ENCODE results near the gene SERPINH1.

SERPINH1 gene

DNA sequence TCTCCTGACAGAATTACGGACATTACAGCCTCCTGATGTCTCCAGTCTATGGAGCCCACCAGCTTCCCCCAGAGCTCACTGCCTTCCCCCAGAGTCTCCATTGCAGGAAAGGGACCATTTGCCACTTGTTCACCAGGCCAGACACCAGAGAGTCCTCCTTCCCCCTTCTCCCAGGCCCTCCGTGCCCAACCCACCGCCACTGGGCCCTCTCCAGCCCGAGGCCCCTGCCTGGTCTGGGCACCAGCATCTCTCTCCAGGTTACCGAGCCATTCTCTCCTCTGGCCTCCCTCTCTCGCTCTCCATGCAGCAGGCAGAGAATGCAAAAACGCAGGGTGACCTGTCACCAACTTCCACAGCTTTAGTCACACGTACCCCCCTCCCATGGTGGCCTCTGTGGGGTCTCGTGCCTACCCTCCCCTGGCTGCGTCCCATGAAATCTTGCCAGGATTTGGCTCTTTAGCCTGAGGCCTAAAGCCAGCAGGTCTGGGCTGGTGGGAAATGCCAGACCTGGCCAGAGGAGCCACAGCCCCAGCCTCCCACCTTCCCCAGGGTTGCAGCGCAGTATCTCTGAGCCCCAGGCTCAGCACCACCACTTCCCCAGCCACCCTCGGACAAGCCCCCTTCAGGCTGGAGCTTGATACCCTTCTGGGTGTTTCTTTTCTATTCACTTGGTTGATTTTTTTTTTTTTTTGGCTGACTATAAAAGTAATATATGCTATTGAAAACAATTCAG lies 6.8 kb upstream of the SERPINH1 start:
- no peak for DNase-seq (ENCODE audit: low spot score)

GRCh38 chr11:75556275-75556674 lies 5.8 kb upstream of the SERPINH1 start:
- no peak for DNase-seq (ENCODE audit: low spot score)

GRCh38 chr11:75557666-75558494 lies 4.2 kb upstream of the SERPINH1 start:
- no peak for DNase-seq (ENCODE audit: low spot score)

DNA sequence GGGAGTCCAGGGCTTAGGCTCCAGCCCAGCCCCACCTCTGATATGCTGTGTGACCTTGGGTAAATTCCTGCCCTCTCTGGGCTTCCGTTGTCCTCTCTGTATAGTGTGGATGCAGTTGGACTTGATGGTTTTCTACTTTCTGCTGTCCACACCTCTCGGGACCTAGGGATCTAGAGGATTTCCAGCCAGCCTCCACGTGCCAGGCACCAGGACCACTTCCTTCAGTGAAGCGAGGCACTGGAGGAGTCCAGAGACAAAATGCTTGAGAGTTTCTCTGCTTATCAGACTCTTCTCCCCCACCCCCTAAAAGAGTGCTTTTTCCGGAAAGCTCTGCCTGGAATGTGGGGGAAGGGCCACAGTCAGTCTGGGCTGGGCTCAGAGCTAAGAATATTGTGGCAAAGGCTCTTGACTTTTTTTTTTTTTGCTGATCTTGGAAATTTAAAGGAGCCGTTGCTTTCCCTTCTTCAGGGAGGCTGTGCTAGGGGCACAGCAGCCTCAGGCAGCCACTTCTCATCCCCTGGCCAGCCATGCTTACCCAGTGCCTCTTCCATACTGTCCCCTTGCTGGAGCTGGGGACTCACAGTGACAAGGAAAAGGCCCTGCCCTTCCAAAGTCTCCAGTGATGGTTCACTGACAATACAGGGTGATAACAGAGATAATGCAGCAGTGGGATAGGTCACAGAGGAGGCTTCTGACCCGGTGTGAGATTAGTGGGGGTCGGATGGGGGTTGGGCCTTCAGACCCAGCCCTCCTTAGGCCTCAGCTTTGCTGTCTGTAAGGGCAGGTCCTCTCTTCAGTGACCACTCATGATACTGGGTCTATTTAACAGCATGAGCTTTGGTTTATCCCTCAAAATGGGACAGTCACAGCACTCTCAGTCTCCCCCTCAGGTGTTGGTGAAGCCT lies 2.9 kb upstream of the SERPINH1 start:
- no peak for DNase-seq (ENCODE audit: low spot score)

GRCh38 chr11:75560644-75561043 lies 1.4 kb upstream of the SERPINH1 start:
- DNase-seq (ENCODE audit: low spot score) = no peak

- DNase-seq (ENCODE audit: low spot score) = no peak
These were observed 516 bp upstream of the SERPINH1 start for GRCh38 chr11:75561426-75562047.

GRCh38 chr11:75562836-75563484 lies 907 bp downstream of the SERPINH1 start:
- DNase-seq (ENCODE audit: low spot score) = no peak

- DNase-seq (ENCODE audit: low spot score) = no peak
These were observed 1.5 kb downstream of the SERPINH1 start for GRCh38 chr11:75563501-75563977.

DNA sequence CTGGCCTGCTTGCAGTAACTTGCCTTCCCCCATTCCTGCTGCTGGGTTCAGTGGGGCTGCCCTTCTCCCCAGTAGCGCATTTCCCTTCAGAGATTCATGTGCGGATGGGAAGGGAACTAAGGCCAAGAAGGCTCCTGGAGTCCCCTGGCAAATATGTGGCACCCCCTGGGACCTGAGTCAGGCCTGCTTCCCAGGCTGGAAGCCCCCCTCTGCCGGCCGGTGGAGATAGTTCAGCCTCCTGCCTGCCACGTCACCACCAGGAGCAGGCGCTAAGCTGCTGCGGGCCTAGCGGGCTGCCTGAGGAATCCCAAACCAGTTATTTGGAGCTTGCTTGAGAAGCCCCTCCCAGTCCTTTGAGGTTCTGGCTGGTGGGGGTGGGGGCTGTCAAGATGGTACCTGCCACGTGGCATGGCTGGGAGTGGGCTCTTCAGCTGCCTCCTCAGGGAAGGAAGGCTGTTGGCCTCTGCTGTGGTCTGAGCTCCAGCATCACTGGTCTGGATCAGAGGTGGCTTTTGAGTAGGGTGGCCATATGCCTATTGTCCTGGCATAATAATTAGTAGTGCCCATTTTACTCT lies 2.0 kb downstream of the SERPINH1 start:
- no peak for DNase-seq (ENCODE audit: low spot score)

DNA sequence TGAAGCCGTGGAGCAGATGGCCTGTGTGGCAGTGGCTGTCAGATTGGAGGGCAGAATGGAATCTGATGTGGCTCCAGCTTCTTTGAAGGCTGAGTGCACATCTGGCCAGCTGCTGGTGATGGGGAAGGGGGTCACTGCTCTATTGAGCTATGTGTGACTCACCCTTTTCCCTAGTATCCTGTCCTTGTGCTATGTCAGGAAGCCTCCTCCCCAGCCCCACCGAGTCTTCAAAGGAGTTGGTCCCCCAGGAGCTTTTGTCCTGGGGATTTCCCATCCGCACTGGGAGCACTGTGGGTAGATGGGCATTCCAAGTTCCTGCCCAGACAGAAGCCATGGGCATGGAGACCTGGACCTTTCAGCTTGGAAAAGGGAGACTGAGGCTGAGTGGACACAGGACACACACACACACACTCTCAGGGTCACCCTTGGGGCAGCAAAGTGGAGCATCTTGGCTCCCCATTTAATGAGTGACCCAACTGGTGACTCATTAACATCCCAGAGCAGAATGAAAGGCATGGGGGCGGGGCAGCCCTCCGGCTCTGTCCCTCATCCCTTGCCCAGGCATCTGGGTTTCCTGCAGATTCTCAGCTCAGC lies 3.3 kb downstream of the SERPINH1 start:
- DNase-seq (ENCODE audit: low spot score) = no peak

GRCh38 chr11:75565916-75566762 lies 4.1 kb downstream of the SERPINH1 start:
- DNase-seq (ENCODE audit: low spot score) = no peak

- no peak for DNase-seq (ENCODE audit: low spot score)
These were observed 4.8 kb downstream of the SERPINH1 start for GRCh38 chr11:75566763-75567279.

DNA sequence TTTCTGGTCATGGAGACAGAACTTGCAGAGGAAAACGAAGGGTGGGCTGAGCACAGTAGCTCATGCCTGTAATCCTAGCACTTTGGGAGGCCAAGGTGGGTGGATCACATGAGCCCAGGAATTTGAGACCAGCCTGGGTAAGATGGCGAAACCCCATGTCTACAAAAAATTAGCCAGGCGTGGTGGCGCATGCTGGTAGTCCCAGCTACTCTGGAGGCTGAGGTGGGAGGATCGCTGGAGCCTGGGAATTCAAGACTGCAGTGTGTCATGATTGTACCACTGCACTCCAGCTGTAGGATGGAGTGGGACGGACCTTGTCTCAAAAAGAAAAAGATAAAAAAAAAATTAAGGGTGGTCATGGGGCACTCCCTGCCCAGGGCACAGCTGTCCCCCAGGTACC lies 5.9 kb downstream of the SERPINH1 start:
- DNase-seq (ENCODE audit: low spot score) = no peak

GRCh38 chr11:75568616-75569219 lies 6.7 kb downstream of the SERPINH1 start:
- no peak for DNase-seq (ENCODE audit: low spot score)

- DNase-seq (ENCODE audit: low spot score) = no peak
These were observed 8.6 kb downstream of the SERPINH1 start for GRCh38 chr11:75570559-75571139.

DNA sequence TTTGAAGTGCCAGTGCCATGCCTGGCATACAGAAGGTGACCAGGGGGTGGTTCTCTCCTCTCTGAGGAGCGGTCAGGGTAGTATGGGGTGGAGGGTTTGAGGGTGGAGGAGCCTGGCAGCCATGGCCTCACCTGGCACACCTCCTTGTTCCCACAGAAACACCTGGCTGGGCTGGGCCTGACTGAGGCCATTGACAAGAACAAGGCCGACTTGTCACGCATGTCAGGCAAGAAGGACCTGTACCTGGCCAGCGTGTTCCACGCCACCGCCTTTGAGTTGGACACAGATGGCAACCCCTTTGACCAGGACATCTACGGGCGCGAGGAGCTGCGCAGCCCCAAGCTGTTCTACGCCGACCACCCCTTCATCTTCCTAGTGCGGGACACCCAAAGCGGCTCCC lies 9.6 kb downstream of the SERPINH1 start:
- DNase-seq (ENCODE audit: low spot score) = no peak

DNA sequence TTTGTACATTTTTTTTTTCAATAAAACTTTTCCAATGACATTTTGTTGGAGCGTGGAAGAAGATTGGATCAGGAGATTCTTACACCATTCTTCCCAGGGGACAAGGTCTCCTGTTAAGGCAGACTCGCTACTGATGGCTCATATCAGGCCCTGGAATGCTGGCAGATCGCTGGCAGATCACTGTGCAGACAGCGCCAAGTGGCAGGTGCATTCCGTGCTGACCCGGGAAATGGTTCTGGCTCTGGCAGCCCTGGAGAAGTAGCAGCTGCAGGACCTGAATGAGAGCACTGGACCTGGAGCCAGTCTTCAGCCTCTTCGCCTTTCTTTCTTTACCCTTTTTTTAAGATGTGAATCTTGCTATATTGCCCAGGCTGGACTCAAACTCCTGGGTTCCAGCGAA lies 10.7 kb downstream of the SERPINH1 start:
- no peak for DNase-seq (ENCODE audit: low spot score)
